ENCODE measurements around the gene ADORA2B. TPM values are rescaled to one million over a fixed set of nuclear protein-coding genes. Genes with fewer than 3 reads are reported as not detected.
"Not testable (repeated sequence)": the region's sequence is repeated elsewhere in the genome, so short reads cannot be mapped to it uniquely, and the experiment has no call there.

Gene ADORA2B
- total RNA-seq, 1 experiment from 2014 or later, result 14.4 TPM

GRCh38 chr17:15955793-15956541 lies 11.0 kb downstream of the ADORA2B start:
- DNase-seq (ENCODE audit: low read depth), result peak; percentile 59

- DNase-seq (ENCODE audit: low read depth), result peak; percentile 55
These were observed 12.3 kb downstream of the ADORA2B start for GRCh38 chr17:15957206-15957605.

GRCh38 chr17:15957608-15958307 lies 12.8 kb downstream of the ADORA2B start:
- DNase-seq (ENCODE audit: low read depth), result no peak

- DNase-seq (ENCODE audit: low read depth), result no peak
These were observed 13.5 kb downstream of the ADORA2B start for GRCh38 chr17:15958484-15958854.

GRCh38 chr17:15963670-15964110 lies 18.8 kb downstream of the ADORA2B start:
- peak; percentile 91 for DNase-seq (ENCODE audit: low read depth)

- no peak for DNase-seq (ENCODE audit: low read depth)
These were observed 20.6 kb downstream of the ADORA2B start for GRCh38 chr17:15965528-15965927.

- DNase-seq (ENCODE audit: low read depth), result no peak
These were observed 21.4 kb downstream of the ADORA2B start for GRCh38 chr17:15966183-15966878.

GRCh38 chr17:15966879-15967248 lies 21.9 kb downstream of the ADORA2B start:
- no peak for DNase-seq (ENCODE audit: low read depth)

GRCh38 chr17:15967706-15968399 lies 22.9 kb downstream of the ADORA2B start:
- DNase-seq (ENCODE audit: low read depth), result no peak

GRCh38 chr17:15969463-15969862 lies 24.5 kb downstream of the ADORA2B start:
- DNase-seq (ENCODE audit: low read depth), result no peak

- no peak for DNase-seq (ENCODE audit: low read depth)
These were observed 25.6 kb downstream of the ADORA2B start for GRCh38 chr17:15970500-15970899.

GRCh38 chr17:15971098-15971678 lies 26.3 kb downstream of the ADORA2B start:
- DNase-seq (ENCODE audit: low read depth), result no peak

- no peak for DNase-seq (ENCODE audit: low read depth)
These were observed 27.0 kb downstream of the ADORA2B start for GRCh38 chr17:15971882-15972281.

- no peak for DNase-seq (ENCODE audit: low read depth)
These were observed 27.6 kb downstream of the ADORA2B start for GRCh38 chr17:15972497-15972951.

- DNase-seq (ENCODE audit: low read depth), result peak; percentile 45
These were observed 28.1 kb downstream of the ADORA2B start for GRCh38 chr17:15973016-15973415.

- no peak for DNase-seq (ENCODE audit: low read depth)
These were observed 28.9 kb downstream of the ADORA2B start for GRCh38 chr17:15973834-15974233.

GRCh38 chr17:15977894-15978293 lies 33.0 kb downstream of the ADORA2B start:
- no peak for DNase-seq (ENCODE audit: low read depth)

- DNase-seq (ENCODE audit: low read depth), result no peak
These were observed 33.7 kb downstream of the ADORA2B start for GRCh38 chr17:15978606-15979005.

GRCh38 chr17:15979013-15979412 lies 34.1 kb downstream of the ADORA2B start:
- DNase-seq (ENCODE audit: low read depth), result not testable (repeated sequence)

- no peak for DNase-seq (ENCODE audit: low read depth)
These were observed 36.3 kb downstream of the ADORA2B start for GRCh38 chr17:15981208-15981607.
